Measurements from ENCODE around the gene ZNF865. TPM values are rescaled to one million over a fixed set of nuclear protein-coding genes. Genes with fewer than 3 reads are reported as not detected.

ZNF865 gene
- total RNA-seq, 4 donors from 2014 or later, result 8.6 to 18.9 (median 14.3) TPM

DNA sequence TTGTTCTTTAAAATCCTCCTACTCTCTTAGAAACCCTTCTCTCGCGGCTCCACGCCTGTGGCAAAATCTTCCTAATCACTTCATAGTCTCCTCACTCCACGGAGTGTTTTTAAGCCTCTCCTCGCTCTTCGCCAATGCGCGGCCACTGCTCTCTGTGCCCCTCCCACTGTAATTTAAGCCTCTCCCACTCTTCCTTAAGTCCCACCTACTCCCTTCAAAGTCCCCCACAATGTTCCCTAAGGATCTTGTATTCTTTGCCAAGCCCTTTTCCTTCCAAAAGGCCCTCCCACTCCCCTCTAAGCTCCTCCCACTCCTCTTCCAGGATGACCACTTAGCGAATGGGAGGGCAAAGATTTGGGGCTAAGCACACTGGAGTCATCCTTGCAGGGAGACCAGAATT is 7.4 kb upstream of the ZNF865 start:
- TF ChIP-seq, protein P1, sequence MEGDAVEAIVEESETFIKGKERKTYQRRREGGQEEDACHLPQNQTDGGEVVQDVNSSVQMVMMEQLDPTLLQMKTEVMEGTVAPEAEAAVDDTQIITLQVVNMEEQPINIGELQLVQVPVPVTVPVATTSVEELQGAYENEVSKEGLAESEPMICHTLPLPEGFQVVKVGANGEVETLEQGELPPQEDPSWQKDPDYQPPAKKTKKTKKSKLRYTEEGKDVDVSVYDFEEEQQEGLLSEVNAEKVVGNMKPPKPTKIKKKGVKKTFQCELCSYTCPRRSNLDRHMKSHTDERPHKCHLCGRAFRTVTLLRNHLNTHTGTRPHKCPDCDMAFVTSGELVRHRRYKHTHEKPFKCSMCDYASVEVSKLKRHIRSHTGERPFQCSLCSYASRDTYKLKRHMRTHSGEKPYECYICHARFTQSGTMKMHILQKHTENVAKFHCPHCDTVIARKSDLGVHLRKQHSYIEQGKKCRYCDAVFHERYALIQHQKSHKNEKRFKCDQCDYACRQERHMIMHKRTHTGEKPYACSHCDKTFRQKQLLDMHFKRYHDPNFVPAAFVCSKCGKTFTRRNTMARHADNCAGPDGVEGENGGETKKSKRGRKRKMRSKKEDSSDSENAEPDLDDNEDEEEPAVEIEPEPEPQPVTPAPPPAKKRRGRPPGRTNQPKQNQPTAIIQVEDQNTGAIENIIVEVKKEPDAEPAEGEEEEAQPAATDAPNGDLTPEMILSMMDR (IDR thresholded peaks at IDR 0.05), result no peak
- TF ChIP-seq POLR2A (IDR thresholded peaks at IDR 0.05), result no peak
- H3K36me3 ChIP-seq, result peaks cover 0 to 29% (median 0%) of the 10 kb centered on the region in 3 donors
- no peak overlapping the region for H3K4me3 ChIP-seq
- no peaks in the 10 kb centered on the region for H3K27me3 ChIP-seq
- DNase-seq, result peak in 1 of 3 donors; percentile 30
- no peaks in the 10 kb centered on the region for H3K9me3 ChIP-seq
- peaks cover 0 to 14% (median 5%) of the 10 kb centered on the region in 4 donors for H3K4me1 ChIP-seq
- H3K27ac ChIP-seq, result no peak overlapping the region

DNA sequence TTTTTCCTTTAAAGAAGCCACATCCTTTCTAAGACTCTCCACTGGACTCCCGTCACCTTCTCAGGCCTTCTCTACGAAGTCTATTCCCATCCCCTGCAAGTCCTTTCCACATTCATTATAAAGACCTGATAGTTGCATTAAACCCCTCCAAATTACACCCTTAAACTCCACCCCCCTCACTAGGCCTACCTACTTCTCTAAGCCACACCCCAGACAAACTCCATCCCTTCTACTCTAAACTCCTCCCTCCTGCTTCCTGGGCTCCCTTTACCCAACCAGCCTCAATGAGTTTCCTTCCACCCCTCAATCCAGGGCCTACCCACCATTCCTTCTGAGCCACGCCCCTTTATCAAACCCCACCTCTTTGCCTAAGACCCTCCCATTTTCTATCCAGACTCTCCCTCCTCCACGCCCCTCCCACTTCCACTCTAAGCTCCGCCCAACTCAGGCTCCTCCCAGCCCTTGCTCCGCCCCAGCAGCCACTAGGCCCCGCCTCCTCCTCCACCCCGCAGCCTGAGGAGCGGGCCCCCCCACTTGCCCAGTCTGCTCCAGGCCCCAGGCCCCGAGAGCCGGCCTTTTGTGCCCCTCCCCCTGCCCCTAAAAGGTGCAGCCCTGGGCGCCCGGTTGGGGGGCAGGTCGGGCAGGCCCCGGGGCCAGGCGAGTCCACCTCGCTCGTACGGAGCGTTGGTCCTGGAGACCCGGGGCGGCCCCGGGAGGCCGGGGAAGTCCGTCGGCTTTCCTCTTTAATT is 6.6 kb upstream of the ZNF865 start:
- Histone ChIP-seq H3K36me3 (peaks cover 0 to 29% (median 0%) of the 10 kb centered on the region in 3 donors), H3K4me1 (peaks cover 0 to 19% (median 5%) of the 10 kb centered on the region in 4 donors), H3K9me3 (no peaks in the 10 kb centered on the region), H3K27me3 (no peaks in the 10 kb centered on the region), H3K4me3 (peak overlapping the region; percentile 61 to 99 (median 72)), H3K27ac (peak overlapping the region; percentile 96 to 98 (median 96))
- TF ChIP-seq POLR2A (IDR thresholded peaks at IDR 0.05), result peak; percentile 42 to 61
- TF ChIP-seq, protein P1 (IDR thresholded peaks at IDR 0.05), result no peak
- DNase-seq, result peak; percentile 90 to 96 (median 96)

DNA sequence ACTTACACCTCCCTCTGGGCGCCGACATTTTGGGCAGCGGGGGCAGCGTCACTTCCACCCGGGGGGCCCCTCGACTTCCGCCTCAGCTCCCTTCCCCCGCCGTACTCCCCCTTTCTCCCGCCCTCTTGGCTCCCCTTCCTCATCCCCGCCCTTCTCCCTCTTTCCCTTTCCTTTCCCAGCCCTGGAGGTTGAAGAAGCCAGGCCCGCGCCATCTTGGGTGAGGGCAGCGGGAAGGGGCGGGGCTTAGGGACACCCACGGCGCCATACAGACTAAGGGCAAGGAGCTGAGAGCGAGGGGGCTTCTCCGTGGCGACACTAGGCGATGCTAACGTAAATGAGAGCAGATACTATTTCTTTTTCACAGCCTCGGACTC is 6.0 kb upstream of the ZNF865 start, which contains the start of gene FIZ1:
Gene FIZ1 (minus strand): TSS at position 50 of the 374 bp plus-strand sequence. CDS start 1,652 bp downstream, outside the sequence.
- Histone ChIP-seq H3K36me3 (peaks cover 0 to 29% (median 0%) of the 10 kb centered on the region in 3 donors), H3K4me1 (peaks cover 0 to 25% (median 8%) of the 10 kb centered on the region in 4 donors), H3K27me3 (no peaks in the 10 kb centered on the region), H3K9me3 (no peaks in the 10 kb centered on the region), H3K4me3 (peak within 1 kb of the TSS; percentile 61 to 99 (median 72)), H3K27ac (peak within 1 kb of the TSS; percentile 96 to 98 (median 96))
- TF ChIP-seq, protein P1 (IDR thresholded peaks at IDR 0.05), result no peak
- TF ChIP-seq POLR2A (IDR thresholded peaks at IDR 0.05), result no peak
- DNase-seq, result peak; percentile 98 to 99 (median 98)

DNA sequence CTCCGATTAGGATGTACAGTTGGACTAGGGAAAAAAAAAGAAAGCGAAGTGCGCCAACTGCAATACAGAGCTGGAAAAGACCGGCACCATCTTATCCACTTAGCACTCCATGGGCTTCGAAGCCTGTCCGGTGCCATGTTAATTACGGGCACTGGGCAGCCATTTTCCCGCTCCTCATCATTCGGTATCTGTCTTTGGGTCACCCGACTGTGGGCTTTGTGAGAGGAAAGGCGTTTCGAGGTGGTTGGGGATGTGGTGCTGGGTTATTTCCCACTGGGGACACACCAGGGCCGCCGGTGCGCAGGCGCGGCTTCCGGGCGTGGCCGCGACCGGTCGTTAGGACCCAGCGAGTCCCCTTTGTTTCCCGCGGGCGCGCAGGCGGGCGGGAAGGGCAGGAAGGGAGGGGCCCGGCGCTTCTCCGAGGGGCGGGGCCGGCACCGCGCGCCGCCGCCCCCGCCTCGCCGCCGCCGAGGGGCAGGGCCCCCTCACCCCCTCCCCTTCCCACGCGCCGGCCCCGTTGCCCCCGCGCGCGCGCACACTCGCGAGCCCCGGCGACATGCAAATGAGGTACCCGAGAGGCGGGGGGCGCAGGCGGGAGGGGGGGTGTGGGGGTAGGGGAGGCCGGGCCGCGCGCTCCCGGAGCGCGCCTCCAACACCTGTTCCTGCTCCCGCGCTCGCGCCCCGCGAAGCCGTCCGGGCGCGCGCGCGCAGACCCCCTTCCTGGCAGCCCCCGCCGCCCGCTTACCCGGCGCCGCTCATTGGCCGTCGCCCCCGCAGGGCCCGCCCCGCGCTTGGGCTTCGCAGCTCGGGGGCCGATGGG is 5.4 kb upstream of the ZNF865 start, which contains the start of gene ZNF524:
Gene ZNF524 (plus strand): TSS at position 447 of the 820 bp plus-strand sequence. CDS start 1,825 bp downstream, outside the sequence.
- Histone ChIP-seq H3K9me3 (no peaks in the 10 kb centered on the region), H3K27ac (peak within 1 kb of the TSS; percentile 96 to 98 (median 96)), H3K4me3 (peak within 1 kb of the TSS; percentile 61 to 99 (median 72)), H3K36me3 (peaks cover 0 to 26% (median 0%) of the 10 kb centered on the region in 3 donors), H3K27me3 (no peaks in the 10 kb centered on the region), H3K4me1 (peaks cover 0 to 30% (median 10%) of the 10 kb centered on the region in 4 donors)
- peak in 1 of 2 donors; percentile 21 for TF ChIP-seq POLR2A (IDR thresholded peaks at IDR 0.05)
- TF ChIP-seq, protein P1 (IDR thresholded peaks at IDR 0.05), result peak in 1 of 6 experiments; percentile 8
- DNase-seq, result peak; percentile 84 to 92 (median 92)

DNA sequence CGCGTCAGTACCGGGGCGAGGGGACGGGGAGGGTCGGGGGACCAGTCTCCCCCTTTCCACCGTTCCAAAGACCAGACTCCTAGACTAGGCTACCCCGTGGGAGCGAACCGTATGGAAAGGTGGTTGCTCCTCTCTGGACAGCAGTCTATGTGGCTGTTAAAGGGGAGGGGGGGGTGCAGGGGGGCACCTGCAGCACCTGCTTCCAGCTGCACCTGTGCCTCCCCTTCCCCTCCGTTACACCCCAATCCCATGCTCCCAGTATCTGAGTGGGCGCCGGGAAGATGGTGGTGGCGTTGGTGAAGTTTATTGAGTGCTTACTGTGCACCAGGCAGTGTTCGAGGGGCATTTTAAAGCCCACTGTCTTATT is 4.8 kb upstream of the ZNF865 start:
- H3K4me1 ChIP-seq, result peaks cover 0 to 30% (median 10%) of the 10 kb centered on the region in 4 donors
- no peak for DNase-seq
- no peaks in the 10 kb centered on the region for H3K9me3 ChIP-seq
- peaks cover 0 to 20% (median 0%) of the 10 kb centered on the region in 3 donors for H3K36me3 ChIP-seq
- peak overlapping the region; percentile 96 to 98 (median 96) for H3K27ac ChIP-seq
- peak overlapping the region; percentile 61 to 99 (median 72) for H3K4me3 ChIP-seq
- no peaks in the 10 kb centered on the region for H3K27me3 ChIP-seq
- no peak for TF ChIP-seq POLR2A (IDR thresholded peaks at IDR 0.05)
- TF ChIP-seq, protein P1 (IDR thresholded peaks at IDR 0.05), result no peak

Measured in Peyer's patch (tissue), 4 donors.